Left ventricle myocardium inferior (tissue), 1 donor: Measurements from ENCODE around the gene P2RX3. TPM values are rescaled to one million over a fixed set of nuclear protein-coding genes. Genes with fewer than 3 reads are reported as not detected.

Experiments
- DNase-seq: peaks from one replicate; pipeline ENCODE4 v3.0.0-alpha.2; 2020
- H3K27ac ChIP-seq: fragments of 200-600 bp; replicated peaks from 2 replicates; pipeline ENCODE4 v1.8.0; 2021
- H3K27me3 ChIP-seq: fragments of 200-600 bp; 2 replicates; pipeline ENCODE4 v1.8.0; 2021; ENCODE audit warnings: low read depth
- H3K36me3 ChIP-seq: fragments of 200-600 bp; 2 replicates; pipeline ENCODE4 v1.8.0; 2021
- H3K4me1 ChIP-seq: fragments of 200-600 bp; 2 replicates; pipeline ENCODE4 v1.8.0; 2021
- H3K4me3 ChIP-seq: fragments of 200-600 bp; 2 replicates; pipeline ENCODE4 v1.8.0; 2021; ENCODE audit warnings: mild to moderate bottlenecking, moderate library complexity
- H3K9me3 ChIP-seq: fragments of 200-600 bp; replicated peaks from 2 replicates; pipeline ENCODE4 v1.8.0; 2021
- intact Hi-C: fragments of 100-400 bp; cut with micrococcal nuclease; formaldehyde crosslinking; loops from one replicate; pipeline ENCODE4 v1.11.0; 2022
- total RNA-seq: library from RNA; stranded (reverse); fragmentation: NEBNext Ultra II Directional; extraction: Animal tissue kit (Norgen Biotek cat#: 25700); gene quantifications from one replicate; pipeline ENCODE4 v1.2.1, GENCODE V29; 2021
- TF ChIP-seq, protein P1 (sequence below): fragments of 200-600 bp; IDR thresholded peaks from 2 replicates; pipeline ENCODE4 v1.8.0; 2021; ENCODE audit warnings: antibody characterized with exemption, mild to moderate bottlenecking, borderline replicate concordance
- donor health status: DM: no; HTN: yes; CAD: no; lungs with severe emphysema.

P2RX3 gene
- total RNA-seq, 1 donor from 2014 or later = 1.4 TPM

DNA sequence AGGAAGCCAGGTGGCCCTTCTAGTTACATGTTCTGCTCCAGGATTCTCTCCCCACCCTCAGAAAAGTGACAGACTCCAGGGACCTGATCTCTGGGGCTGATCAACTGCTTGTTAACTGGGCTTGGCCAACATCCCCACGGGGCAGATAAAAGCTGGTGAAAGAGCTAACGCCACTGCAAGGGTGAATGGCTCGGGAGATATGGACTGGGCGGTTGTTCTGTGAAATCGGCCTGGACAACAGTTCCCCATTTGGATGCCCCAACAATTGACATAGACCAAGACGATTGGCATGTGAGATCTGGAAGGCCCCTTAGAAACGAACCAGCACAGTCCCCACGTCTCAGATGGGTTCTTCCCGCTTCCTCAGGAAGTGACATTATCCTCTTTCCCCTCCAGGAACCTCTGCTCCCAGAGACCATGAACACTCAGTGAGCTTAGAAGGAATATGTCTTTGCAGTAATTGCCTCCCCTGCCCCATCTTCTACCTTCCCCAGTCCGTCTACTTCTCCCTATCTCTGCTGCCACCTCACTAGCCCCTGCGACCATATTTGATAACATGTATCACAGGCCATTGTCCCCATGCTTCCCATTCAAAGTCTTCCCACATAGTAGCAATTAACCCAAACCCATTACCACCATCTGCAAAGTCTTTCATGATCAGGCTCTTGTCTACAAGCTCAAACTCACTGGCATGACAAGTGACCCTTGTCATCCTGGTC lies 57.9 kb downstream of the P2RX3 start:
- no peak overlapping the region for H3K27ac ChIP-seq
- no peak overlapping the region for H3K4me3 ChIP-seq
- H3K36me3 ChIP-seq = no peaks in the 10 kb centered on the region
- no peak for DNase-seq
- no peaks in the 10 kb centered on the region for H3K4me1 ChIP-seq
- intact Hi-C loops = no loop called here
- no peaks in the 10 kb centered on the region for H3K9me3 ChIP-seq
- H3K27me3 ChIP-seq = peaks cover 10% of the 10 kb centered on the region
- TF ChIP-seq, protein P1, sequence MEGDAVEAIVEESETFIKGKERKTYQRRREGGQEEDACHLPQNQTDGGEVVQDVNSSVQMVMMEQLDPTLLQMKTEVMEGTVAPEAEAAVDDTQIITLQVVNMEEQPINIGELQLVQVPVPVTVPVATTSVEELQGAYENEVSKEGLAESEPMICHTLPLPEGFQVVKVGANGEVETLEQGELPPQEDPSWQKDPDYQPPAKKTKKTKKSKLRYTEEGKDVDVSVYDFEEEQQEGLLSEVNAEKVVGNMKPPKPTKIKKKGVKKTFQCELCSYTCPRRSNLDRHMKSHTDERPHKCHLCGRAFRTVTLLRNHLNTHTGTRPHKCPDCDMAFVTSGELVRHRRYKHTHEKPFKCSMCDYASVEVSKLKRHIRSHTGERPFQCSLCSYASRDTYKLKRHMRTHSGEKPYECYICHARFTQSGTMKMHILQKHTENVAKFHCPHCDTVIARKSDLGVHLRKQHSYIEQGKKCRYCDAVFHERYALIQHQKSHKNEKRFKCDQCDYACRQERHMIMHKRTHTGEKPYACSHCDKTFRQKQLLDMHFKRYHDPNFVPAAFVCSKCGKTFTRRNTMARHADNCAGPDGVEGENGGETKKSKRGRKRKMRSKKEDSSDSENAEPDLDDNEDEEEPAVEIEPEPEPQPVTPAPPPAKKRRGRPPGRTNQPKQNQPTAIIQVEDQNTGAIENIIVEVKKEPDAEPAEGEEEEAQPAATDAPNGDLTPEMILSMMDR = no peak

DNA sequence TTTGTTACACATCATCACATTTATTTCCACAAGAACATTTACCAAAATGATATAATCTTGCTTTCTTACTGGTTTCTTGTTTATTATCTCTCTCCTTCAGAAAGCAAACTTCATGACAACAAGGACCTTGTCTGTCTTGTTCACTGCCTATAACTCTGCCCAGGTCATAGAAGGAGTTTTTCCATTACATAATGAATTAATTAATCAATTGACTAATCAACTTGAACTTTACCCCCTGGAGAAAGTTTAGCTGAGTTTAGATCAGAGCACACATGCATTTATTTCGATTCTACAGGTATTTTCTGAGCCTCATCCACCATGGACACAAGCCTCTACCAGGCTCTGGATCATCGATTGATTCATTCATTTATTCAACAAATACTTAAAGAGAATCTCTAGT lies 58.6 kb downstream of the P2RX3 start:
- no peak for DNase-seq
- TF ChIP-seq, protein P1 = no peak
- intact Hi-C loops = no loop called here

DNA sequence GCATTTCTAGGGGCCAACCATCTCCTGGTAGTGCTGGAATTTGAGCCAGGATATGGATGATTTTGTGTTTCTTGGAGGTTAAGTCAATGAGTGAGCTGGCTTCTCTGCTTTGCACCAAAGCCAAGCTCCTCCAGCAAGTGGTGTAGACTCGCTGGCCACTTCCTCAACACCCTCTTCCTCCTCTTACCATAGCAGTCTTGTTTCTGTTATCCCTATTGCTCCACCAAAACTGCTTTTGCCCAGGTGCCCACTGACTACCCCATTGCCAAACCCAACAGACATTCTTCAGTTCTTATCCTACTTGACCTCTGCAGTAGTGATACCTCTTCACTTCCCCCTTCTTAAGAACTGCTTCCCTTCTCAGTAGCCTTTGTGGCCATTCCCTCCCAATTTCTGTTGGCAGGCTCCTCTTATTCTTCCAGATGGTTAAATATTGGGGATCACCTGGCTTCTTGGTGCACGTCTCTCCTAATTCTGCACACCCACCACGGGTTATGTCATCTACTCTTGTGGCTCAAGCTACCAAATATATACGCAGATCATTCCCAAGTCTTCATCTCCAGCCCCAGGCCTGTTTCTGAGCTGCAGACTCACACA lies 59.3 kb downstream of the P2RX3 start:
- H3K4me3 ChIP-seq = no peak overlapping the region

More for the DNA sequence above, 58.6 kb downstream of the P2RX3 start:
- Histone ChIP-seq H3K27ac (no peak overlapping the region), H3K9me3 (no peaks in the 10 kb centered on the region), H3K4me3 (no peak overlapping the region), H3K27me3 (peaks cover 10% of the 10 kb centered on the region), H3K4me1 (no peaks in the 10 kb centered on the region), H3K36me3 (no peaks in the 10 kb centered on the region)

DNA sequence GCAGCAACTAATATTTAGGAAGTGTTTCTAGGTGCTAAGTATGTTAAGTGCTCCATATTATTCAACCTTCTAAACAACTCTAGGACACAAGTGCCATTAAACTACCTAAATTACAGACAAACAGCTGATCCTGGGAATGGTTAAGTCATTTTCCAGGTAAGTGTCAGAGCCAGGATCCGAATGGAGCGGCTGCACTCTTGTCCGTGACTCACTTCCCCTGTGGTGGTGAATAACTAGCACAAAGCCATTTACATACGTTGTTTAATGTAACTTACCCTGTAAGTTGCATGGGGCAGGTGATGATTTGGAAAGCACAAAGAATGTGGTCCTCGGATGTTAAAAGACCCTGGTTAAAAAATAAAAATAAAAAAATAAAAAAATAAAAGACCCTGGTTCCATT lies 61.1 kb downstream of the P2RX3 start:
- DNase-seq = no peak
- H3K4me3 ChIP-seq = no peak overlapping the region
- H3K9me3 ChIP-seq = no peaks in the 10 kb centered on the region
- TF ChIP-seq, protein P1 = no peak
- intact Hi-C loops = no loop called here
- H3K27me3 ChIP-seq = peaks cover 10% of the 10 kb centered on the region
- no peaks in the 10 kb centered on the region for H3K4me1 ChIP-seq
- H3K27ac ChIP-seq = no peak overlapping the region
- H3K36me3 ChIP-seq = no peaks in the 10 kb centered on the region

More for the DNA sequence above, 59.3 kb downstream of the P2RX3 start:
- Histone ChIP-seq H3K27me3 (peaks cover 10% of the 10 kb centered on the region), H3K36me3 (no peaks in the 10 kb centered on the region), H3K4me1 (no peaks in the 10 kb centered on the region), H3K9me3 (no peaks in the 10 kb centered on the region), H3K27ac (no peak overlapping the region)
- intact Hi-C loops = no loop called here
- DNase-seq = no peak
- TF ChIP-seq, protein P1 = no peak

DNA sequence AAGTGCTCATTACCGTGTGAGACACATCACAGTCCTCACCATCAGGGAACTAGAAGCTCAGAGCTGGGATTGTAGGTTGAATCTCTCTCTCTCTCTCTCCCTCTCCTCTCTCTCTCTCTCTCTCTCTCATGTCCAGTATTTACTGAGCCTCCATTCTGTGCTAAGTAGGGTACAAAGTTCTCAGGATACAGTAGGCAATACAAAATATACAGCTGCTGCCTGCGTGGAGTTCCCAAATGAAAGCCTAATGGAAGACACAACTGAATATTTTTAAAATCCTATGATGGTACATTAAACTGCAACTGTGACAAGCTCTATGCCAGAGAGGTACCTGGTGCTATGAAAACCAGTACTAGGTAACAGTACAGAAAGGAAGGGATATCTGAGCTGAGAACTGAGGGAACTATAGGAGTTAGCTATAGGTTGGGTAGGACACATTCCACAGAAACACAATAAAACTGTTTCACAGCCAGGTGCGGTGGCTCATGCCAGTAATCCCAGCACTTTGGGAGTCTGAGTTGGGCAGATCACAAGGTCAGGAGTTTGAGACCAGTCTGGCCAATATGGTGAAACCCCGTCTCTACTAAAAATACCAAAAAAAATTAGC lies 61.9 kb downstream of the P2RX3 start:
- Histone ChIP-seq H3K36me3 (no peaks in the 10 kb centered on the region), H3K27ac (no peak overlapping the region), H3K9me3 (no peaks in the 10 kb centered on the region), H3K27me3 (peaks cover 10% of the 10 kb centered on the region), H3K4me1 (peaks cover 2% of the 10 kb centered on the region), H3K4me3 (no peak overlapping the region)
- no peak for DNase-seq
- TF ChIP-seq, protein P1 = no peak
- intact Hi-C loops = no loop called here
